ENCODE measurements around the gene CST8. TPM values are rescaled to one million over a fixed set of nuclear protein-coding genes. Genes with fewer than 3 reads are reported as not detected.

CST8 gene
- total RNA-seq, 2 experiments from 2014 or later: not detected

GRCh38 chr20:23456409-23456808 is 34.5 kb upstream of the CST8 start:
- Histone ChIP-seq H3K4me3 (ENCODE audit: low read depth, low read length, poor library complexity, severe bottlenecking) (no peak overlapping the region), H3K79me2 (ENCODE audit: insufficient read depth, low read depth, low read length) (no peaks in the 10 kb centered on the region), H3K4me1 (ENCODE audit: insufficient read depth, low read length, poor library complexity, severe bottlenecking) (peaks cover 10% of the 10 kb centered on the region), H4K20me1 (ENCODE audit: insufficient read depth, low read length) (no peaks in the 10 kb centered on the region), H3K36me3 (ENCODE audit: insufficient read depth, low read length) (no peaks in the 10 kb centered on the region), H3K4me2 (ENCODE audit: low read length) (peak overlapping the region; percentile 4; the same call in 1 of the 2 replicates), H3K9me3 (ENCODE audit: low read length) (no peaks in the 10 kb centered on the region), H3K9me2 (ENCODE audit: insufficient read depth, low read length) (no peaks in the 10 kb centered on the region), H3K27ac (ENCODE audit: low read depth, low read length, poor library complexity, severe bottlenecking) (no peak overlapping the region), H2AFZ (ENCODE audit: low read length) (peak overlapping the region; percentile 52; the same call in 1 of the 2 replicates)
- intact Hi-C loops (cut with micrococcal nuclease; ENCODE audit: unreplicated experiment): no loop called here
- TF ChIP-seq CTCF (conservative IDR thresholded peaks at IDR 0.05; ENCODE audit: low read length) (no peak), EZH2phosphoT487 (IDR thresholded peaks at IDR 0.05; ENCODE audit: borderline replicate concordance, low read depth, low read length) (no peak)
- POLR2A ChIA-PET: no interaction called here
- DNase-seq (ENCODE audit: low spot score): peak; percentile 30
- BruUV-seq (replicated peaks): no TSS peak
- CTCF ChIA-PET (ENCODE audit: unreplicated experiment): no interaction called here

- H3K27ac ChIP-seq (ENCODE audit: low read depth, low read length, poor library complexity, severe bottlenecking): no peak overlapping the region
- POLR2A ChIA-PET: no interaction called here
- DNase-seq (ENCODE audit: low spot score): no peak
- no peaks in the 10 kb centered on the region for H3K79me2 ChIP-seq (ENCODE audit: insufficient read depth, low read depth, low read length)
- no peak for TF ChIP-seq EZH2phosphoT487 (IDR thresholded peaks at IDR 0.05; ENCODE audit: borderline replicate concordance, low read depth, low read length)
- no peak for TF ChIP-seq CTCF (conservative IDR thresholded peaks at IDR 0.05; ENCODE audit: low read length)
- H2AFZ ChIP-seq (ENCODE audit: low read length): peak overlapping the region; percentile 52; the same call in 1 of the 2 replicates
- no peaks in the 10 kb centered on the region for H3K9me3 ChIP-seq (ENCODE audit: low read length)
- CTCF ChIA-PET (ENCODE audit: unreplicated experiment): no interaction called here
- no peaks in the 10 kb centered on the region for H3K36me3 ChIP-seq (ENCODE audit: insufficient read depth, low read length)
- no peaks in the 10 kb centered on the region for H3K9me2 ChIP-seq (ENCODE audit: insufficient read depth, low read length)
- H3K4me3 ChIP-seq (ENCODE audit: low read depth, low read length, poor library complexity, severe bottlenecking): no peak overlapping the region
- no peak overlapping the region for H3K4me2 ChIP-seq (ENCODE audit: low read length)
- BruUV-seq (replicated peaks): no TSS peak
- peaks cover 10% of the 10 kb centered on the region for H3K4me1 ChIP-seq (ENCODE audit: insufficient read depth, low read length, poor library complexity, severe bottlenecking)
- no peaks in the 10 kb centered on the region for H4K20me1 ChIP-seq (ENCODE audit: insufficient read depth, low read length)
- intact Hi-C loops (cut with micrococcal nuclease; ENCODE audit: unreplicated experiment): no loop called here
Observed at GRCh38 chr20:23456873-23457272, 34.0 kb upstream of the CST8 start.

- DNase-seq (ENCODE audit: low spot score): no peak
- ChIA-PET POLR2A (no interaction called here), CTCF (ENCODE audit: unreplicated experiment) (no interaction called here)
- TF ChIP-seq EZH2phosphoT487 (IDR thresholded peaks at IDR 0.05; ENCODE audit: borderline replicate concordance, low read depth, low read length) (no peak), CTCF (conservative IDR thresholded peaks at IDR 0.05; ENCODE audit: low read length) (no peak)
- Histone ChIP-seq H3K79me2 (ENCODE audit: insufficient read depth, low read depth, low read length) (no peaks in the 10 kb centered on the region), H3K4me3 (ENCODE audit: low read depth, low read length, poor library complexity, severe bottlenecking) (no peak overlapping the region), H3K27ac (ENCODE audit: low read depth, low read length, poor library complexity, severe bottlenecking) (no peak overlapping the region), H3K36me3 (ENCODE audit: insufficient read depth, low read length) (no peaks in the 10 kb centered on the region), H3K9me3 (ENCODE audit: low read length) (no peaks in the 10 kb centered on the region), H3K9me2 (ENCODE audit: insufficient read depth, low read length) (no peaks in the 10 kb centered on the region), H3K4me2 (ENCODE audit: low read length) (no peak overlapping the region), H2AFZ (ENCODE audit: low read length) (no peak overlapping the region), H3K4me1 (ENCODE audit: insufficient read depth, low read length, poor library complexity, severe bottlenecking) (peaks cover 10% of the 10 kb centered on the region), H4K20me1 (ENCODE audit: insufficient read depth, low read length) (no peaks in the 10 kb centered on the region)
- intact Hi-C loops (cut with micrococcal nuclease; ENCODE audit: unreplicated experiment): no loop called here
- BruUV-seq (replicated peaks): no TSS peak
Observed at GRCh38 chr20:23459461-23460150, 31.3 kb upstream of the CST8 start.
